Muscle of back (tissue), 11 donors: ENCODE data around the gene CATSPER3. TPM values are rescaled to one million over a fixed set of nuclear protein-coding genes. Genes with fewer than 3 reads are reported as not detected.

Experiments used
- DNase-seq, 3 donors: peaks; one replicate each; pipeline versions ENCODE4 v3.0.0 to v3.0.0-alpha.2; 2013
- polyA plus RNA-seq, 10 donors: library from polyadenylated mRNA; unstranded; fragments of 120-200 nt; gene quantifications; one replicate each; pipeline ENCODE4 v1.2.1, GENCODE V29; 2013; ENCODE audit not compliant: insufficient read length in 10 of 10

CATSPER3 gene
- polyA plus RNA-seq, 10 donors = 0.24 to 1.2 (median 0.51) TPM

DNA sequence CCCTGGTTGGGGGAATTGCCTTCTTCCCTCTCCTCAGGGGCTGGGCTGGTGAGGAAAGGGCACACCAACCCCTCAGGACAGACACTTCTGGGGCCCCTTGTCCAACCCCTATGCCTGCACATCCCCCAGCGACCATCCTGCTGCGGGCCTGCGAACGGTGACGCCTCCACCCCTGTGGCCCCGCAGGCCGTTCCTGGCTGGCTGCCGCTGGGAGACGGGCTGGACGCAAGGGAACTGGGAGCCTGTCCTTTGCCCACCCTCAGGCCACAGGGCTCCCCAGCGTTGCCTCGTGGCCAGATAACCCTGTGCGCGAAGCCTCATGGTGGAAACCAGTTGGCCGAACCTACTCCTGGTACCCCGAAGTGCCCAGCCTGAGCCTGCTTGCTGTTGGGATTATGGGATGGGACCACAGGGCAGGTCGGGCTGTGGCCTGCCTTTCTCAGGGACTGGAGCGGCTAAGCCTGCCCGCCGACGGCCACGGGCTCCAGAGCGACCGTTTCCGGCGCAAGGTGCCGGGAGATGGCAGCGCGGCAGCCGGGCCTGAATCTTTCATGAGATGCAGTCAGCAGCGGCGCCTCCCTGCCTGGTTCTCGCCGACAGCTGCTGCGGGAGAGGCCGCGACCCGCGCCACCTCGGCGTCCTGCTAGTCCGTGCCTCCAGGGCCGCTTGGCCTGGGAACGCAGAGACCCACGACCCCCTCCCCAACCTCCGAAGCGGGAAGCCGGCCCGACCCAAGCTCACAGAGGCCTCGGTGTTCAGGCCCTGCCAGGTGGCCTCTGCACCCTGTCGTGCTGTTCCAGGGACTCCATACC, 72.8 kb downstream of the CATSPER3 start:
- DNase-seq = no peak

- no peak for DNase-seq
Measured at GRCh38 chr5:135041145-135041587, 73.5 kb downstream of the CATSPER3 start.

DNA sequence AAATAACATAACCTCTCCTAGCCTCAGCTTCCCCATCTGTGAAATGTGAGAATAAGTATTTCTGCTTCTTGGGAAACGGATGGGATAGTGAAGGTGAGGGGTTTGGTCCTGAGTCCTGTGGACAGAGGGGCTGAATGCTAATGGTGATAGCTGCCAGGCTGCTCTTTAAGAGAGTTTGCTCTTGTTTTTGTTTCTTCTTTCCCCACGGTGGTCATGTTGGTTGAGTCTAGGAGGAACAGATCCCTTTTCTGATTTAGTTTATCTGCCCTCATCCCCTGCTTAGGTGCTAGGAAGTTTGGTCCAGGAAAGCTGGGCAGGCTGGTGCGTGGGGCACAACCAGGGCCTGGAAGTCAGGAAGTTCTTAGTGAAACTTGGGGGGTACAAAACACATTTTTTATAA, 74.0 kb downstream of the CATSPER3 start:
- DNase-seq = no peak

- DNase-seq = no peak
Measured at GRCh38 chr5:135042595-135042994, 74.9 kb downstream of the CATSPER3 start.

GRCh38 chr5:135045488-135045887, 77.8 kb downstream of the CATSPER3 start:
- no peak for DNase-seq

DNA sequence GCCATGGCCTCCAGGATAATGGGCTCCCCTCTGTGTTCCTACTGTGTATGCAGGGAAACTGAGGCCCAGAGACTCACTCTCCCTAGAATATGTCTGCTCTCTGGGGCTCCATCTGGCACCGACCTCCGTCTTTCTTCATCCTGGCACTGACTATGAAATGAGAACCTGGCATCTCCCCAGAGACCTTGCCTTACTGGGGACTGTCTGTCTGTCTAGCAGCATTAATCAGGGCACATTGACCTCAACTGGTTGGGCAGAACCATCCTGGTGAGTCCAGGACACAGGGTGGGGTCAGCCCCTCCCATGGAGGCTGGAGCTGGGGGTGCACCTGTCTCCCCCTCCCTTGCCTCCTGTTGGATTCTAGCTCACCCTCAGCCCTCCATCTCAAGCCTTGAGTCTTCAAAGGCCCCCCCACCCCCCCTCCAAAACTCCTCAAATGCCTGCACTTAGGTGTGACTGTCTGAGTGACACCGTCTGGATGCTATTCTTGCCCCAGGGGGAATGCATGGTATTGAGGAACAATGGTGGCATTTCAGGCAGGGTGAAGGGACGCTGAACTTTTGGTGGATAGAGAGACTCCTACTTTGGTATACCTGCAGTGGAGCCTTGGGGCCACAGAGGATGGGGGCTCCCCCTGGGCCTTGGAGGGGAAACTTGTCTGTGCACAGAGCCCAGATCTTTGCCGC, 79.1 kb downstream of the CATSPER3 start:
- DNase-seq = no peak

DNA sequence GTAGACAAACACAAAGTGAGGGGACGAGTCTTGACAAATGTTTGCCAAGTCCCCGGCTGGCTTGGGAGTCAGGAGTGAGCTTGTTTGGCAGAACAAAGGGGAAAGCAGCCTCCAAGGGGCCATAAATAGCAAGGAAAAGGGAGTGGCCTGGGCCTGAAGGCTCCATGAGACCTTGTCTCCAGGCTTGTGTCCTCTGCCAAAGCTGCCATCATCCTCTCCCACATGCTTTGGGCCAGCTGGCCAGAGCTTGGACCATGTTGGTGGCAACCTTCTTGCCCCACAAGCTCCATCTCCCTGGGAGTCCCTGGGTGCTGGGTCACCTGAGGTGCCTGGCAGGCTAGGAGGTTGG, 79.6 kb downstream of the CATSPER3 start:
- DNase-seq = no peak

GRCh38 chr5:135048286-135048685, 80.6 kb downstream of the CATSPER3 start:
- DNase-seq = no peak

DNA sequence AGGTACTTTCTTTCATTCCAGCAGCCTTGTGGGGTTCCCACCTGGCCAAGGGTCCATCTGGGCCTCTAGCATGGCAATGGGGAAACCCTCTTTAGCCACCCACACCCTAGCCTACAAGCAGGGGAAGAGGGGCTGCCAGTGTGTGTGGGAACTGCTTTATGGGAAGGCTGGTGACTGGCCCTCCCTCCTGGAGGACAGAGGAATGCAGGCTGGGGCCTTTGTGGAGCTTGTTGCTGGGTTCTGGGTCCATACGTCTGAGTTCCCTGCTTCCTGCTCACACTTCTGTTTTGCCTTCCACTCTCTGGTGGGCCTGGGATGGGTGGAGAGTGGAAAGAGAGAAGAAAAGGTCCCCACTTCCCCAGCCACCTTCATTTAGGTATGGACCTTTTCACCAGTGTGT, 81.2 kb downstream of the CATSPER3 start:
- DNase-seq = no peak

DNA sequence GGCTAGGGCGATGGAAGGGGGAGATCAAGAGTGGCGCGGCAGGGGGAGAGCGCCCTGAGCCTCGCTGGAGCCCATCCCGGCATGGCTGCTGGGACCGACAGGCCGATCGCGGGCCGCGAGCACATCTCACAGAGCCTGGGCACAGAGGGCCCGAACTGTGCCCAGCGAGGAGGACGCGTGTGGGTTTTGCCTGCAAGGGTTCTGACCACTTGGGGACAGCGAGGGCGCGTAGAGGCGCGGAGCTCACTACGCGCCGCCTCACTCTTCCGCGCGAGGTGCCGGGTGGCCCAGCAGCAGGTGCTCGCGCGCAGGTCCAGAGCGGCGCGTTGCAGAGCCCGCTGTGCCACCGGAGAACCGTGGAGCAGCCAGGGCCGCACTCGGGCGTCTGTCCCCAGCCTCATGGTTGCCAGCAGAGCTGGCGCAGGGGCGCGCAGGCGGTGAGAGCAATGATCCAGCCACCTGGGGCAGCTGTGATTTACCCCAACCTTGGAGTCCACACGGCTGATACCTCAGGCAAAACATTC, 82.6 kb downstream of the CATSPER3 start:
- no peak for DNase-seq

- DNase-seq = no peak
Measured at GRCh38 chr5:135051399-135051798, 83.7 kb downstream of the CATSPER3 start.

DNA sequence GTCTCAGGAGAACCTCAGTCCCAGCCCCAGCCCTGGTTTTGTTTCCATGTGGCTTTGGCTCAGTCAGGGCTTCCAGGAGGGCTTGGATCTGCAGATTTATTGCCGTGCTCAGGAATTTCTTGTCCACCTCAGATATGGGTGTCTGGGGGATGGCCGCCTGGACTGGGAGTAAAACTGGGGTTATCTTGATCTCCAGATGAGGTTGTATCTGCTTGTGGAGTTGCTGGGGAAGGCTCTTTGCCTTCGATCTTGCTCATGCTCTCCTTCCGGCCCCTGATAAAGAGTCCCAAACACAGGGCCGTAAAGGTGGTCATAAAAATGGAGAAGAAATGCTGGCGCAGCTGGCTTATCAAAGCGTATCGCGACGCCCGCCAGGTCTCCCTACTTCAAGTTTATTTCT, 84.2 kb downstream of the CATSPER3 start:
- no peak for DNase-seq

GRCh38 chr5:135052511-135053145, 84.9 kb downstream of the CATSPER3 start:
- DNase-seq = no peak

DNA sequence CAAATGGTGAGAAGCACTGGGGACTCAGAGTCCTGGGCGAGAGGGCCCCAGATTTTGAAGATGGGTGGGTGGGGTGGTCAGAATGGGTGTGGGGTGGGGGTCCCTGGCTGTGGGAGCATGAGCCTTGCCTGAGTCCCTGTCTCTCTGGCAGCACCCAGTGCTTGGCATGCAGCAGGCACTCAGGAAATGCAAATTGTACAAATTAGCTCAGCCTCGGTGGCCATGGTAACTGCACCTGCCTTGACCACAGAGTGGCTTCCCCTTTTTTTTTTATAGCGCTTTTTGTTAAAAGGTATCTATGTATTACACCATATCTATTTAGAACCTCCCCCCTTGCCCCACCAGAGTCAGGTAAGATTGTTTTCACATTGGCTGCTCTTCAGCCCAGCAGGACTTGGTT, 85.6 kb downstream of the CATSPER3 start:
- no peak for DNase-seq

DNA sequence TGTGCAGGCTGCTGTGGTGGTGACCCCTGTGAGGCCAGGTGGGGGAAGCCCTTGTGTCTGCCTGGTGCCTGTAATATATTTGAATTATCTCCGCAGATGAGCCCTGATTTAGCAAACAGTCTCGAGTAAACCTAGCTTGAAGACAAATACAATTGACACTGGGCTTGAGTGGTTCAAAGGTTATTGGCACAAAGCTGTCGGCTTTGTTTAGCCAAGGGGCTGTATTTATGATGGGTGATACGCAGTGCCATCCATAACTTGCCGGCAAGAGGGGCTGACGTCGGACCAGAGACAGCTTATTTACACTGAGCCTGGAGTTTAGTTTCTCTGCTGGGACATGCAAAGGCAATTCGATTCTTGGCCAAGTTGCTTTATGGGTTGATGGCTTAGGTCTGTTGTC, 86.3 kb downstream of the CATSPER3 start:
- no peak for DNase-seq

DNA sequence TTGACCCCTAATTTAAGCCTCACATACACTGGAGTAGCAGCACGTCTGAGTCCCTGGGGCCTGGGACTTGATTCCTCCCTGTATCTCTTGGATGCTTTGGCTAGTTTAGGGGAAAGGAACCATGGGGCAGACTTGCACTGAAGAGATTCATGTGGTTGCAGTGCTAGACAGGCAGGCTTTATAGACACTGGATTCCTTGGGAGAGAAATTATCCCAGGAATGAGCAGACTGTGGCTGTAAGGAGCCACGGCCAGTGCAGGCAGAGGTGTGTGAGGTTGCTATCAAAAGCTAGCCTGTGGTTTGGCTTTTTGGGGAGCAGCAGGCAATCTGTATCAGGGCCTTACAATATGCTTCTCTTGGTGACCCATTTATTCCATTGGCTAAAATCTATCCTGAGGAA, 86.8 kb downstream of the CATSPER3 start:
- no peak for DNase-seq

GRCh38 chr5:135055396-135055795, 87.7 kb downstream of the CATSPER3 start:
- peak in 1 of 3 donors; percentile 20 for DNase-seq

DNA sequence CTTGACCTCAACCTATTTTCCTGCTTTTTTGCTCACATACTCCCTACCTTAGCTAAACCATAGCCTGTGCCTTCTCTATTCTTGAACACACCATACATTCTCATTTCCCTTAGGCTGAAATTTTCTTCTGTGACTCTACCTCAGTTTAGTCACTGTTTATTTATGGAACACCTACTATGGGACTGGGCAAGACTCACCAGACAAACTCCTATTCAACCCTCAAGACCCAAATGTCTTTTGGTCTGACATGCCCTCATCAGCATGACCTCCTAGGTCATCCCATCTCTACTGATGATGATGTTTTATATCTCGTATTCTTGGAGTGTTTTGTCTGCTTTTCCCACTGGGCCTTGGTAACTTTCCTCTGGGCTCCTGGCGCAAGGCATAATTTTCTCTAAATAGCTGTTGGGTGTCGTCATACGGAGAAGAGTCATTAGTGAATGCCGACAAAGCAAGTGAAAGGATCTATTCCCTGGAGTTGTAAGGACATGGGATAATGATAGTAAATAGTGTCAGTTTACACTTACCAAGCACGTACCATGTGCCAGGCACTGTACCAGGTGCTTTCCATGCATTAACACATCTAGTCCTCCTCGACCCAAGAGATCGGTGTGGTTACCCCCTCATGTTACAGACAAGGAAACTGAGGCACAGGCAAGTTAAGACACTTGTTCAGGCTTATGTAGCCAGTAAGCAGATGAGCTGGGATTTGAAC, 88.8 kb downstream of the CATSPER3 start:
- DNase-seq = no peak

DNA sequence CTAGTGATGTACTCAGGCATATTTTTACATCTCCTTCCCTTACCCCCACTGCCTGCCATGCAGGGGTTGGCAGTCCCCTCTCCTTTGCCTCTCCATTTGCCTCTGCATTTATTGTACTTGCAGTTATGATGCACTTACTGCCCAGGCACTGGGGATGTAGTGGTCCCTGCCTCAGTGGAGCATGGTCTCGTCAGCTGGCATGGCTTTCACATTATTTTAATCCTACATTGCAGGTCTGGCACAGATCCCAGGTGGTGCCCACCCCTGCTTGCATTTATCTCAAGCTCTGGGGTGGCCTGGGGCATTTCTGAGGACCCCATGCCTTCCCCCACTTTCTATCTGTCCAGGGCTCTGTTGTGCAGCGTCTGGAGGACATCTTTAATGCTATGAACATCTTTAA, 89.5 kb downstream of the CATSPER3 start:
- no peak for DNase-seq

DNA sequence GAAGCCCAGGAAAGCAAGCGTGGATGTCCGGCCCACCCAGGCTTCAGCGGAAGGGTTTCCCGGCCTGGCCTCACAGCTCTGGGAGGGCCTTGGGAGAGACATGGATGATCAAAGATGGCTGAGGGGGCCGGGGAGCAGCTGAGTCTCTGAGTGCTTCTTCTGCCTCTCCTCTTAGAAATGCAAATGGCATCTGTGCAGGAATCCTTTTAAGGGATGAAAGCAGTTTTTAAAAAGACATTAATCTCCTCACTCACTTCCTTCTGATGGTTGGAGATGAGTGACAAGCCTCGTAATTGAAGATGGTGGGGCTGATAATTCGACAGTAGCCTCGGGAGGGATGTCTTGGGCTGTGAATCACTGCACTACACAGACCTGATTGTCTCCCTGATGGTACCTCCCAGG, 90.6 kb downstream of the CATSPER3 start:
- DNase-seq = no peak

- no peak for DNase-seq
Measured at GRCh38 chr5:135059000-135059923, 91.6 kb downstream of the CATSPER3 start.
